ENCODE results near the gene CAMK4. TPM values are rescaled to one million over a fixed set of nuclear protein-coding genes. Genes with fewer than 3 reads are reported as not detected.

Gene CAMK4
- polyA plus RNA-seq, 1 donor (not counting 4 experiments of a cell fraction or from before 2014, with no cell fraction given): 0.45 TPM

DNA sequence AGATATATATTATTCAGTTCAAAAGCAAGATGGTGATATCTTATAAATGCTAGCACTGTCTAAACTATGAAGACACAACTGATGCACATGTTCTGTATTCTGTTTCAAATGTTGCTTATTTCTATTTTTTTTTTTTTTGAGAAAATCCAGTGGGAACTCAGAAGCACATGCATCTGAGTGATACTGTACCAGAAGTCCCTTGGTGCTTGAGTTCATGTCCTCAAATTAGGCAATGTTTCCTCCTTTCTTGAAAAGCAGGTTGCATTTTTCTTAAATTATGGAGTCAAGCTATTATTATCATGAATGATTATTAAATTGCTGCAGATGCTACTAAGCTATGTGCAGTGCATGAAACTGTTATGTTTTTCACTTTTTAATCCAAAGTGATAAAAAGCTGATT, 70.4 kb downstream of the CAMK4 start:
- TF ChIP-seq EZH2 (IDR thresholded peaks at IDR 0.05; ENCODE audit: low read length) (no peak), CTCF (optimal IDR thresholded peaks at IDR 0.05 in 1 of 3, IDR thresholded peaks at IDR 0.05 in 1 of 3, conservative IDR thresholded peaks at IDR 0.05 in 1 of 3; ENCODE audit: extremely low read depth in 1 of 3, insufficient read depth in 2 of 3, low read length in 3 of 3) (no peak)
- DNase-seq (ENCODE audit: low read depth, low spot score) (no peak), FAIRE-seq (no peak)
- Histone ChIP-seq H3K9me1 (ENCODE audit: control insufficient read depth, extremely low read depth, insufficient read depth, low read length) (no peaks in the 10 kb centered on the region), H3K9me3 (ENCODE audit: control insufficient read depth, low read depth, low read length) (no peaks in the 10 kb centered on the region), H3K4me2 (ENCODE audit: control insufficient read depth, extremely low read depth, insufficient read depth, low read depth, low read length) (no peak overlapping the region), H2AFZ (ENCODE audit: control insufficient read depth, low read length) (no peak overlapping the region), H3K27ac (ENCODE audit: control insufficient read depth, insufficient read depth, low read length) (no peak overlapping the region), H4K20me1 (ENCODE audit: control insufficient read depth, extremely low read depth, insufficient read depth, low read length) (no peaks in the 10 kb centered on the region), H3K4me3 (ENCODE audit: control insufficient read depth in 2 of 3, extremely low read depth in 1 of 3, insufficient read depth in 2 of 3, low read depth in 1 of 3, low read length in 3 of 3) (no peak overlapping the region), H3K4me1 (ENCODE audit: control insufficient read depth, extremely low read depth, insufficient read depth, low read length) (no peaks in the 10 kb centered on the region), H3K9ac (ENCODE audit: control insufficient read depth, extremely low read depth, insufficient read depth, low read length) (no peak overlapping the region), H3K27me3 (ENCODE audit: control insufficient read depth, extremely low read depth, insufficient read depth, low read length) (no peaks in the 10 kb centered on the region), H3K36me3 (ENCODE audit: control insufficient read depth in 2 of 2, extremely low read depth in 1 of 2, insufficient read depth in 2 of 2, low read length in 2 of 2) (no peaks in the 10 kb centered on the region), H3K79me2 (ENCODE audit: control insufficient read depth, insufficient read depth, low read length) (no peaks in the 10 kb centered on the region)
- dilution Hi-C loops (cut with MboI; ENCODE audit: extremely low pct_ligation_motif_present, low sequenced_read_pairs): no loop called here

- Histone ChIP-seq H4K20me1 (ENCODE audit: control insufficient read depth, extremely low read depth, insufficient read depth, low read length) (no peaks in the 10 kb centered on the region), H3K79me2 (ENCODE audit: control insufficient read depth, insufficient read depth, low read length) (no peaks in the 10 kb centered on the region)
Observed at GRCh38 chr5:111295649-111296048, 71.5 kb downstream of the CAMK4 start.

More at GRCh38 chr5:111295649-111296048, 71.5 kb downstream of the CAMK4 start:
- Histone ChIP-seq H3K9me3 (ENCODE audit: control insufficient read depth, low read depth, low read length) (no peaks in the 10 kb centered on the region), H3K36me3 (ENCODE audit: control insufficient read depth in 2 of 2, extremely low read depth in 1 of 2, insufficient read depth in 2 of 2, low read length in 2 of 2) (no peaks in the 10 kb centered on the region), H3K4me3 (ENCODE audit: control insufficient read depth in 2 of 3, extremely low read depth in 1 of 3, insufficient read depth in 2 of 3, low read depth in 1 of 3, low read length in 3 of 3) (no peak overlapping the region), H3K9me1 (ENCODE audit: control insufficient read depth, extremely low read depth, insufficient read depth, low read length) (no peaks in the 10 kb centered on the region), H3K27ac (ENCODE audit: control insufficient read depth, insufficient read depth, low read length) (no peak overlapping the region), H3K4me1 (ENCODE audit: control insufficient read depth, extremely low read depth, insufficient read depth, low read length) (no peaks in the 10 kb centered on the region), H2AFZ (ENCODE audit: control insufficient read depth, low read length) (no peak overlapping the region), H3K4me2 (ENCODE audit: control insufficient read depth, extremely low read depth, insufficient read depth, low read depth, low read length) (no peak overlapping the region), H3K27me3 (ENCODE audit: control insufficient read depth, extremely low read depth, insufficient read depth, low read length) (no peaks in the 10 kb centered on the region), H3K9ac (ENCODE audit: control insufficient read depth, extremely low read depth, insufficient read depth, low read length) (no peak overlapping the region)
- dilution Hi-C loops (cut with MboI; ENCODE audit: extremely low pct_ligation_motif_present, low sequenced_read_pairs): no loop called here
- TF ChIP-seq CTCF (optimal IDR thresholded peaks at IDR 0.05 in 1 of 3, IDR thresholded peaks at IDR 0.05 in 1 of 3, conservative IDR thresholded peaks at IDR 0.05 in 1 of 3; ENCODE audit: extremely low read depth in 1 of 3, insufficient read depth in 2 of 3, low read length in 3 of 3) (no peak), EZH2 (IDR thresholded peaks at IDR 0.05; ENCODE audit: low read length) (no peak)
- no peak for FAIRE-seq
- DNase-seq (ENCODE audit: low read depth, low spot score): no peak

Measured in keratinocyte (primary cell).